Uterus (tissue), 2 donors: ENCODE data around the gene PDIA6.

Source experiments
- POLR2A ChIP-seq, 2 donors: fragments of 450-650 bp; IDR thresholded peaks; one replicate each; pipeline ENCODE4 v1.6.1; 2016; ENCODE audit warnings: antibody characterized with exemption in 2 of 2, mild to moderate bottlenecking in 1 of 2, moderate library complexity in 1 of 2
- TF ChIP-seq, protein P1 (sequence below), 4 experiments: fragments of 200-600 bp in 2 of 4; fragments of 450-650 bp in 2 of 4; sonication (generic) in 2 of 4; IDR thresholded peaks; one replicate each; pipeline ENCODE4 v1.5.1; 2016 to 2019; ENCODE audit warnings: antibody characterized with exemption in 4 of 4, mild to moderate bottlenecking in 2 of 4, moderate library complexity in 1 of 4

DNA sequence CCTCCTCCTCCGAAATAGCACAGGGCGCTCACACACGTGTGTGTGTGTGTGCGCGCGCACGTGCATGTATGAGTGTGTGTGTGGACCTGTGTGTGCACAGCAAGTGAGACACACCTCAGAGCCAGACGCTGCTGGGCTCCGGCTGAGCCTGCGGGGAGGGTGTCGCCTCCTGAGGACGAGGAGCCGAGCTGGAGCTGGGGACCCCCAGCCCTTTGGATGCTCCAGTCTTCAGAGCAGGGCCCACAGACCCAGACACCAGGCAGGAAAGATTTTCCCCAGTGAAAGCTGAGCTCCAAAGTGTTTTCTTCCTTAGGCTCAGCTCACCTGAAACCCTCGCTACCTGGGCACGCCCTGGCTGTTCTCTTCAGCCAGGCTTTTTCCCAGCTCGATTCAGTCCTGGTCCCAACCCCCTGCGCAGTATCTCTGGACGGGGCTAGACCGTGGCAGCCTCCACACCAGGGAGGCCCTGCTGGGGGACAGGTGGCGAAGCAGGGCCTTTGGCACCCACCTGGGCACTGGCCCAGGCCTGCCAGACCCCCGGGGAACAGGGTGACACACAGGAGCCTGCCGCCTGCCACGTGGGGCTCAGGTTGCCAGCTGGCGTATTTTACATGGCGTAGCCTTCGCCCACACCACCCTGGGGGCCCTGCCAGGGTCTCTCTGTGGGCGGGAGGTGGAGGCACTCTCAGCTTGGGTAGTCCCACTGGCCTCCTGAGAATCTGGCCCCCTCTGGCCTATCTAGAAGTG, 36.2 kb downstream of the PDIA6 start:
- TF ChIP-seq, protein P1, sequence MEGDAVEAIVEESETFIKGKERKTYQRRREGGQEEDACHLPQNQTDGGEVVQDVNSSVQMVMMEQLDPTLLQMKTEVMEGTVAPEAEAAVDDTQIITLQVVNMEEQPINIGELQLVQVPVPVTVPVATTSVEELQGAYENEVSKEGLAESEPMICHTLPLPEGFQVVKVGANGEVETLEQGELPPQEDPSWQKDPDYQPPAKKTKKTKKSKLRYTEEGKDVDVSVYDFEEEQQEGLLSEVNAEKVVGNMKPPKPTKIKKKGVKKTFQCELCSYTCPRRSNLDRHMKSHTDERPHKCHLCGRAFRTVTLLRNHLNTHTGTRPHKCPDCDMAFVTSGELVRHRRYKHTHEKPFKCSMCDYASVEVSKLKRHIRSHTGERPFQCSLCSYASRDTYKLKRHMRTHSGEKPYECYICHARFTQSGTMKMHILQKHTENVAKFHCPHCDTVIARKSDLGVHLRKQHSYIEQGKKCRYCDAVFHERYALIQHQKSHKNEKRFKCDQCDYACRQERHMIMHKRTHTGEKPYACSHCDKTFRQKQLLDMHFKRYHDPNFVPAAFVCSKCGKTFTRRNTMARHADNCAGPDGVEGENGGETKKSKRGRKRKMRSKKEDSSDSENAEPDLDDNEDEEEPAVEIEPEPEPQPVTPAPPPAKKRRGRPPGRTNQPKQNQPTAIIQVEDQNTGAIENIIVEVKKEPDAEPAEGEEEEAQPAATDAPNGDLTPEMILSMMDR (IDR thresholded peaks at IDR 0.05), result no peak
- no peak for TF ChIP-seq POLR2A (IDR thresholded peaks at IDR 0.05)
